GM23248 (cell line): Measurements from ENCODE around the gene LRRC31. TPM values are rescaled to one million over a fixed set of nuclear protein-coding genes. Genes with fewer than 3 reads are reported as not detected.

Experiments
- DNase-seq: peaks from one replicate; pipeline ENCODE4 v3.0.0-alpha.2; 2015
- H2AFZ ChIP-seq: fragments of 200-600 bp; sonication (generic); 2 replicates; pipeline ENCODE4 v1.6.1; 2016; ENCODE audit warnings: antibody characterized with exemption
- H3F3A ChIP-seq: fragments of 200-600 bp; sonication (generic); 2 replicates; pipeline ENCODE4 v1.6.1; 2016; ENCODE audit warnings: mild to moderate bottlenecking, antibody characterized with exemption, mixed run types; ENCODE audit not compliant: insufficient read depth
- H3K27ac ChIP-seq: fragments of 200-600 bp; sonication (generic); 2 replicates; pipeline ENCODE4 v1.5.1; 2016; ENCODE audit warnings: mild to moderate bottlenecking
- H3K27me3 ChIP-seq: fragments of 200-600 bp; sonication (generic); replicated peaks from 2 replicates; pipeline ENCODE4 v1.6.1; 2016; ENCODE audit warnings: mild to moderate bottlenecking; ENCODE audit not compliant: insufficient read depth
- H3K36me3 ChIP-seq: fragments of 200-600 bp; sonication (generic); 2 replicates; pipeline ENCODE4 v1.6.1; 2016; ENCODE audit warnings: low read depth, mild to moderate bottlenecking
- H3K4me1 ChIP-seq: fragments of 200-600 bp; sonication (generic); 2 replicates; pipeline ENCODE4 v1.6.1; 2016; ENCODE audit warnings: mild to moderate bottlenecking; ENCODE audit not compliant: insufficient read depth
- H3K4me2 ChIP-seq: fragments of 200-600 bp; sonication (generic); one replicate; pipeline ENCODE4 v1.6.1; 2016; ENCODE audit warnings: mild to moderate bottlenecking; ENCODE audit not compliant: unreplicated experiment
- H3K4me3 ChIP-seq: fragments of 200-600 bp; sonication (generic); 2 replicates; pipeline ENCODE4 v1.5.1; 2016; ENCODE audit warnings: mild to moderate bottlenecking
- H3K79me2 ChIP-seq: fragments of 200-600 bp; sonication (generic); 2 replicates; pipeline ENCODE4 v1.6.1; 2016; ENCODE audit warnings: mild to moderate bottlenecking; ENCODE audit not compliant: insufficient read depth
- H3K9ac ChIP-seq: fragments of 200-600 bp; sonication (generic); 2 replicates; pipeline ENCODE4 v1.6.1; 2016; ENCODE audit warnings: mild to moderate bottlenecking
- H3K9me2 ChIP-seq: fragments of 200-600 bp; sonication (generic); 2 replicates; pipeline ENCODE4 v1.6.1; 2016; ENCODE audit warnings: mixed run types, mild to moderate bottlenecking, moderate library complexity; ENCODE audit not compliant: insufficient read depth
- H3K9me3 ChIP-seq: fragments of 200-600 bp; sonication (generic); one replicate; pipeline ENCODE4 v1.6.1; 2017; ENCODE audit warnings: low read depth
- H4K20me1 ChIP-seq: fragments of 200-600 bp; sonication (generic); 2 replicates; pipeline ENCODE4 v1.6.0; 2016; ENCODE audit not compliant: insufficient read depth
- EZH2 ChIP-seq: fragments of 200-600 bp; sonication (generic); IDR thresholded peaks from 2 replicates; pipeline ENCODE4 v1.6.1; 2018; ENCODE audit warnings: antibody characterized with exemption, mild to moderate bottlenecking; ENCODE audit not compliant: insufficient read depth, poor library complexity, severe bottlenecking
- EZH2phosphoT487 ChIP-seq: fragments of 200-600 bp; sonication (generic); IDR thresholded peaks from 2 replicates; pipeline ENCODE4 v1.6.1; 2018; ENCODE audit warnings: antibody characterized with exemption, moderate library complexity, mild to moderate bottlenecking, low read depth; ENCODE audit not compliant: insufficient read depth
- WGBS, 2 experiments: methylation state at CpG; one replicate each; pipeline ENCODE4 v1.1.6; 2015 to 2017; ENCODE audit warnings: low lambda C conversion rate in 2 of 2, low coverage in 1 of 2; ENCODE audit errors: missing lambda C conversion rate in 2 of 2; 5-methylcytosine and 5-hydroxymethylcytosine counted together
- in situ Hi-C: fragments of 300-500 bp; cut with MboI; formaldehyde crosslinking; loops from 2 replicates; pipeline ENCODE4 v1.15.0; 2020
- polyA plus RNA-seq: library from polyadenylated mRNA; unstranded; fragments of >200 nt; fragmentation: Nextera tagmentation; extraction: Ambion mirVana; gene quantifications from 2 replicates; pipeline ENCODE4 v1.2.1, GENCODE V29; 2016
- total RNA-seq: library from RNA; depleted of rRNA; stranded (reverse); fragments of >200 nt; shearing (Covaris generic); gene quantifications from 2 replicates; pipeline ENCODE4 v1.2.3, GENCODE V29; 2014

Gene LRRC31
- total and polyA plus RNA-seq, 2 experiments from 2014 or later = not detected

DNA sequence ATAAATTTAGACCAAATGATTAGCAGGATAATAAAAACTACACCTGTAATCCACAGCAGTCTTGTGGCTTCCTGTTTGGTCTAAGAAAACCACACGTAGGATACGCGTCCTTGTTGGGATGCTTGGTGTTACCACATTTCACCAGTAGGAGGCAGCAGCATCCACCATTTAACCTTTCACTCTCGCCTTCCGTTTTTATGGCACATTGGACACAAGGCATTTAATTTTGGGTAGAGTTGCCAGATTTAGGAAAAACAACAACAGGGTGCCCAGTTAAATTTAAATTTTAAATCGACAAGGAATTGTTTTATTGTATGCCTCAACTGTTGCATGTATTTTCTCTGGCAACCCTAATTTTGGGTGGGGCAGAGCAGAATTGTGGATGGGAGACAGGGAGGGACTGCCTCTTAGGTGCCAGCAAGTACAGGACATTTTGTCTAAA lies 6.3 kb downstream of the LRRC31 start:
- DNase-seq = peak; percentile 73
- Histone ChIP-seq H3K27ac (no peak overlapping the region), H3K9me2 (no peaks in the 10 kb centered on the region), H4K20me1 (no peaks in the 10 kb centered on the region), H3F3A (no peaks in the 10 kb centered on the region), H3K4me1 (no peaks in the 10 kb centered on the region), H3K27me3 (no peaks in the 10 kb centered on the region), H3K9ac (no peak overlapping the region), H3K9me3 (no peaks in the 10 kb centered on the region), H3K79me2 (no peaks in the 10 kb centered on the region), H3K4me2 (no peak overlapping the region), H3K4me3 (no peak overlapping the region), H3K36me3 (no peaks in the 10 kb centered on the region), H2AFZ (0 out of 2 replicates have a peak overlapping the region, but pooled peaks have one; percentile 34)
- 1 to 3% methylated on average over 6 of the region's 6 CpGs for WGBS, 2 experiments
- in situ Hi-C loops = no loop called here
- TF ChIP-seq EZH2phosphoT487 (no peak), EZH2 (no peak)

- H3F3A ChIP-seq = no peaks in the 10 kb centered on the region
- in situ Hi-C loops = no loop called here
- H4K20me1 ChIP-seq = no peaks in the 10 kb centered on the region
- H3K36me3 ChIP-seq = no peaks in the 10 kb centered on the region
- no peaks in the 10 kb centered on the region for H3K9me2 ChIP-seq
- no peak overlapping the region for H3K27ac ChIP-seq
- H3K79me2 ChIP-seq = no peaks in the 10 kb centered on the region
- no peak overlapping the region for H3K4me2 ChIP-seq
- 79 to 81% methylated on average over 5 of the region's 5 CpGs for WGBS, 2 experiments
- H3K9ac ChIP-seq = no peak overlapping the region
- no peaks in the 10 kb centered on the region for H3K4me1 ChIP-seq
- TF ChIP-seq EZH2 (no peak), EZH2phosphoT487 (no peak)
- H3K4me3 ChIP-seq = no peak overlapping the region
- no peaks in the 10 kb centered on the region for H3K27me3 ChIP-seq
- no peak overlapping the region for H2AFZ ChIP-seq
- no peaks in the 10 kb centered on the region for H3K9me3 ChIP-seq
- no peak for DNase-seq
Observed at GRCh38 chr3:169861871-169862270, 7.9 kb downstream of the LRRC31 start.

DNA sequence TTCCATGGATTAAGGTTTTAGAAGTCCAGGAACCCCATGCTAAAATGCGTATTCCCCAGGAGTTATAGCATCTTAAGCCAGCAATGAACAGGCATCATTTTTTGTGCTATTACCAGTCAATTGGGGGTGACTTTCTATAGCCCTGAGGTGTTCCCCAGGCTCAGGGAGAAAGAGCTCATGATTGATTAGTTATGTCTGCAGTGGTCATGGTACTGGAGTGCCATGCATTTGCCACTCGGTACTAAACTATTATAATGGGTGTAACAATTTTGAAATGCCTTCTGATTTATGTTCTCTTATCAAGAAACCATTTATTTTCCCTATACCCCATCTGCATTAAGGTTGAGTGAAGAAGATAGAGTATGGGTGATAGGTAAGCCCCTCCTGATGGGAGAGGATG lies 11.9 kb downstream of the LRRC31 start:
- no peak overlapping the region for H3K9ac ChIP-seq
- no peak overlapping the region for H3K4me3 ChIP-seq
- 72 to 83% methylated on average over 2 of the region's 2 CpGs for WGBS, 2 experiments
- H2AFZ ChIP-seq = no peak overlapping the region
- in situ Hi-C loops = no loop called here
- H3K27ac ChIP-seq = no peak overlapping the region
- H3K9me3 ChIP-seq = no peaks in the 10 kb centered on the region
- no peaks in the 10 kb centered on the region for H3K9me2 ChIP-seq
- no peaks in the 10 kb centered on the region for H3K36me3 ChIP-seq
- H3F3A ChIP-seq = no peaks in the 10 kb centered on the region
- no peaks in the 10 kb centered on the region for H3K4me1 ChIP-seq
- TF ChIP-seq EZH2 (no peak), EZH2phosphoT487 (no peak)
- no peak overlapping the region for H3K4me2 ChIP-seq
- H3K27me3 ChIP-seq = no peaks in the 10 kb centered on the region
- H3K79me2 ChIP-seq = no peaks in the 10 kb centered on the region
- H4K20me1 ChIP-seq = no peaks in the 10 kb centered on the region
- no peak for DNase-seq

DNA sequence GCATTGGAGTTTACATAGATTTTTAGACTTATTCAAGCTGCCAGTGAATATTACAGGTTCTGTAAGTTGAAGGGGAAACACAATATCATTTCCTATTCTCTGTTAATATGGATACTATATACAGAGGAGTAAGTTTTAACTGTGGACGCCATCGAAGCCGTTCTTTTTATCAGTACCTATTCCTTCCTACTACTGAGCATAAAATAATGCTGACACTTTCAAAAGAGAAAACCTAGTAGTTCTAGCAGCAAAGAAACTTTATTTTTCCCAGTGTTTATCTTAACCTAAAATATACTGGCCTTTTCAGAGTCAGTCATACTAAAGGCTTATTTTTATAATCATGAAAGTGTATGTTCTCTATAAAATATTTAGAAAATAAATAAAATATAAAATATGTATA lies 14.2 kb downstream of the LRRC31 start:
- TF ChIP-seq EZH2 = no peak
- TF ChIP-seq EZH2phosphoT487 = no peak
- no peaks in the 10 kb centered on the region for H3F3A ChIP-seq
- no peak overlapping the region for H3K4me3 ChIP-seq
- no peaks in the 10 kb centered on the region for H3K27me3 ChIP-seq
- no peak for DNase-seq
- no peak overlapping the region for H2AFZ ChIP-seq
- in situ Hi-C loops = no loop called here
- H3K79me2 ChIP-seq = no peaks in the 10 kb centered on the region
- no peaks in the 10 kb centered on the region for H4K20me1 ChIP-seq
- no peaks in the 10 kb centered on the region for H3K4me1 ChIP-seq
- H3K27ac ChIP-seq = no peak overlapping the region
- H3K9me2 ChIP-seq = no peaks in the 10 kb centered on the region
- H3K9ac ChIP-seq = no peak overlapping the region
- no peaks in the 10 kb centered on the region for H3K9me3 ChIP-seq
- H3K36me3 ChIP-seq = no peaks in the 10 kb centered on the region
- WGBS, 2 experiments = 82 to 94% methylated on average over 3 of the region's 3 CpGs
- no peak overlapping the region for H3K4me2 ChIP-seq

DNA sequence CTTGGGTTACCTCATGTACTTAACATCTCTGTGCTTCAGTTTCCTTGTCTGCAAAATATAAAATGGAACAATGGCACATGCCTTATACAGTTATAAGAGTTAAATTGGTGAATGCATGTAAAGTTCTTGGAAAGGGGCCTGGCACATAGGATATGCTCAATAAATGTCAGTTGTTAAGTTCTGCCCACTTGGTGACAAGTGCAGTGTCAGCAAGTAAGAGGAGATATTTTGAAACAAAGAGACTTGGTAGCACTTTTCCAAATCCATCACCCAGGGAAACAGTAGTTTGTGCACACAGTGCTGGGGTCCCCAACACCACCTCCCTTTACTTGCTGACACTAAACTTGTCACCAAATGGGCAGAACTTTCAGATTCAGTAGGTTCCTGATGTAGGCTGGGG lies 19.1 kb downstream of the LRRC31 start:
- in situ Hi-C loops = no loop called here
- H3K9ac ChIP-seq = no peak overlapping the region
- H3K4me1 ChIP-seq = peaks cover 20% of the 10 kb centered on the region
- H4K20me1 ChIP-seq = no peaks in the 10 kb centered on the region
- no peaks in the 10 kb centered on the region for H3K36me3 ChIP-seq
- H3K9me3 ChIP-seq = no peaks in the 10 kb centered on the region
- TF ChIP-seq EZH2phosphoT487 (no peak), EZH2 (no peak)
- H3K27me3 ChIP-seq = no peaks in the 10 kb centered on the region
- DNase-seq = no peak
- no peak overlapping the region for H3K4me2 ChIP-seq
- H3K9me2 ChIP-seq = no peaks in the 10 kb centered on the region
- H2AFZ ChIP-seq = no peak overlapping the region
- H3K4me3 ChIP-seq = no peak overlapping the region
- H3K79me2 ChIP-seq = no peaks in the 10 kb centered on the region
- no peak overlapping the region for H3K27ac ChIP-seq
- H3F3A ChIP-seq = peaks cover 19% of the 10 kb centered on the region; the same call in 1 of the 2 replicates
